Brain microvascular endothelial cell (primary cell): ENCODE data around the gene ATP2B3.

Experiments
- DNase-seq: peaks from one replicate; pipeline ENCODE4 v3.0.0-alpha.2; 2020
- H3K27ac ChIP-seq: fragments of 250-450 bp; sonication (Bioruptor Pico); 2 replicates; pipeline ENCODE4 v1.5.1; 2020; ENCODE audit warnings: mild to moderate bottlenecking, moderate library complexity
- H3K27me3 ChIP-seq: fragments of 250-450 bp; sonication (Bioruptor Pico); replicated peaks from 2 replicates; pipeline ENCODE4 v1.5.1; 2020; ENCODE audit warnings: mild to moderate bottlenecking
- H3K36me3 ChIP-seq: fragments of 250-450 bp; sonication (Bioruptor Pico); replicated peaks from 2 replicates; pipeline ENCODE4 v1.5.1; 2020; ENCODE audit warnings: mild to moderate bottlenecking
- H3K4me3 ChIP-seq: 2 replicates; pipeline ENCODE4 v1.5.1; 2011; ENCODE audit warnings: low read depth, mild to moderate bottlenecking, control low read depth, low read length, moderate library complexity
- in situ Hi-C: cut with HindIII; loops from 2 replicates; pipeline ENCODE4 v1.10.0; 2017; ENCODE audit warnings: low sequenced_read_pairs, low pct_ligation_motif_present
- TF ChIP-seq, protein P1 (sequence below): IDR thresholded peaks from 2 replicates; pipeline ENCODE4 v1.5.1; 2011; ENCODE audit warnings: low read depth, mild to moderate bottlenecking, moderate library complexity, low read length, control low read depth, inconsistent platforms; ENCODE audit errors: missing control alignments

Gene ATP2B3

DNA sequence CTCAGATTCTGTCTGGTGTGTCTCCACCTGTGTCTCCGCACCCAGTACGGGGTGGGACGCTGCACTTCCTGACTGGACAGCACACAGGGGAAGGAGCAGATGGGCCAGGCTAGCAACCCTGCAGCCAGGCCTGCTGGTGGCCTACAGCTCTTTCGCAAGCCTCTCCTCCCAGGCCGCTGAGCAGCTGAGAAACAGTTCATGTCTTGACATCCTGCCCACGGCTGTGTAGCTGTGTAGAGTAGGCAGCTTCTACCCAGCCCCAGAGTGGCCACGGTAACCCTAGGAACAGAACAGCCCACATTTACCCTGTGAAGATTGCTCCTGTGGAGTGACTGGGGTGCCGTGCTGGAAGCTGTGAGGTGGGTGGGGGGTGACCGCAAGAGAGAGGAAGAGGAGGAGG is 42.6 kb downstream of the ATP2B3 start:
- no peak for DNase-seq
- in situ Hi-C loops = no loop called here
- Histone ChIP-seq H3K36me3 (no peaks in the 10 kb centered on the region), H3K4me3 (no peak overlapping the region), H3K27ac (no peak overlapping the region), H3K27me3 (no peaks in the 10 kb centered on the region)
- TF ChIP-seq, protein P1, sequence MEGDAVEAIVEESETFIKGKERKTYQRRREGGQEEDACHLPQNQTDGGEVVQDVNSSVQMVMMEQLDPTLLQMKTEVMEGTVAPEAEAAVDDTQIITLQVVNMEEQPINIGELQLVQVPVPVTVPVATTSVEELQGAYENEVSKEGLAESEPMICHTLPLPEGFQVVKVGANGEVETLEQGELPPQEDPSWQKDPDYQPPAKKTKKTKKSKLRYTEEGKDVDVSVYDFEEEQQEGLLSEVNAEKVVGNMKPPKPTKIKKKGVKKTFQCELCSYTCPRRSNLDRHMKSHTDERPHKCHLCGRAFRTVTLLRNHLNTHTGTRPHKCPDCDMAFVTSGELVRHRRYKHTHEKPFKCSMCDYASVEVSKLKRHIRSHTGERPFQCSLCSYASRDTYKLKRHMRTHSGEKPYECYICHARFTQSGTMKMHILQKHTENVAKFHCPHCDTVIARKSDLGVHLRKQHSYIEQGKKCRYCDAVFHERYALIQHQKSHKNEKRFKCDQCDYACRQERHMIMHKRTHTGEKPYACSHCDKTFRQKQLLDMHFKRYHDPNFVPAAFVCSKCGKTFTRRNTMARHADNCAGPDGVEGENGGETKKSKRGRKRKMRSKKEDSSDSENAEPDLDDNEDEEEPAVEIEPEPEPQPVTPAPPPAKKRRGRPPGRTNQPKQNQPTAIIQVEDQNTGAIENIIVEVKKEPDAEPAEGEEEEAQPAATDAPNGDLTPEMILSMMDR = no peak

DNA sequence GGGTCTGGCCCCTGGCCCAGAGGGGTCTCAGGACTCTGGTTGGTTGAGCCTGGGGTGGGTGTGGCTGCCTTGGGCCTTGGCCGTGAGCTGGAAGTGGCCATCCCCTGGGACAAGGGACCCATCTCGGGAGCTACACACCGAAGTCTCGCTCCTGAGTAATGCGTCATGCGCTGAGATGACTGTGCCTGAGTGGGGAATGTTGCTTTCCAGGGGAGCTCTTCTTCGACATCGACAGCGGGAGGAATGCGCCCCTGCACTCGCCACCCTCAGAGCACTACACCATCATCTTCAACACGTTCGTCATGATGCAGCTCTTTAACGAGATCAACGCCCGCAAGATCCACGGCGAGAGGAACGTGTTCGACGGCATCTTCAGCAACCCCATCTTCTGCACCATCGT is 43.0 kb downstream of the ATP2B3 start:
- H3K27ac ChIP-seq = no peak overlapping the region
- no peaks in the 10 kb centered on the region for H3K27me3 ChIP-seq
- in situ Hi-C loops = no loop called here
- no peak overlapping the region for H3K4me3 ChIP-seq
- DNase-seq = no peak
- no peaks in the 10 kb centered on the region for H3K36me3 ChIP-seq
- TF ChIP-seq, protein P1 = no peak

DNA sequence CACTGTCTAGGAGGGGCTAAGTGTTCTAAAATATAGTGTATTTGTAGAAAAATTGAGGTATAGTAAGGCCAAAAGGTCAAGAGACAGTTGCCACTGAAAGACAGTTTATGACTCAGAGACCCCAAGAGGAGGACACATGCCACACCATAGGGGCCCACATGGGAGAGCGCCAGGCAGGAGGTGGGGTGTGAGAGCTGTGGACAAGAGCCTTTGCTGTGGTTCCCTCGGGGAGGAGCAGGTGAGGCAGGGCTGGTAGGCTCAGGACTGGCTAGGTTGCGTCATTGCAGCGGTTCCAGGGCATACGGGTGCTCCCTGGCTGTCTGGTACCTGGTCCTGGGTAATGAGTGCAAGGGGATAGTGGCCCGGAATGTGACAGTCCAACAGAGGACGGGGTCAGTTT is 43.9 kb downstream of the ATP2B3 start:
- in situ Hi-C loops = no loop called here
- TF ChIP-seq, protein P1 = no peak
- DNase-seq = no peak
- Histone ChIP-seq H3K36me3 (no peaks in the 10 kb centered on the region), H3K27me3 (no peaks in the 10 kb centered on the region), H3K4me3 (no peak overlapping the region), H3K27ac (no peak overlapping the region)

DNA sequence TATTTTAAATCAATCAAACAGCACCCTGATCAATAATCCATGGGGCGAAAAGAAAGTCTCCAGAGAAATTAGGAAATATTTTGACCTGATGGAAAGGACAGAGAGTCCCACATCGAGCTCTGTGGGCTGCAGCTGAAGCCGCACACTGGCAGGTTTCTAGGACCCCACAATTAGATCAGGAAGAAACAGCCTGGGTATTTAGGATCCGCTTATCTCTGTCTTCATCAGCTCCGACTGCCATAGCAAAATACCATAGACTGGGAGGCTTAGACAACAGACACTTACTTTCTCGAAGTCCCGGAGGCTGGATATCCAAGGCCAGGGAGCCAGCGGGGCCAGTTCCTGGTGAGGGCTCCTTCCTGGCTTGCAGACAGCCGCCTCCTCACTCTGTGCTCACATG is 45.1 kb downstream of the ATP2B3 start:
- TF ChIP-seq, protein P1 = no peak
- Histone ChIP-seq H3K27ac (no peak overlapping the region), H3K27me3 (no peaks in the 10 kb centered on the region), H3K4me3 (no peak overlapping the region), H3K36me3 (no peaks in the 10 kb centered on the region)
- no peak for DNase-seq
- in situ Hi-C loops = no loop called here

DNA sequence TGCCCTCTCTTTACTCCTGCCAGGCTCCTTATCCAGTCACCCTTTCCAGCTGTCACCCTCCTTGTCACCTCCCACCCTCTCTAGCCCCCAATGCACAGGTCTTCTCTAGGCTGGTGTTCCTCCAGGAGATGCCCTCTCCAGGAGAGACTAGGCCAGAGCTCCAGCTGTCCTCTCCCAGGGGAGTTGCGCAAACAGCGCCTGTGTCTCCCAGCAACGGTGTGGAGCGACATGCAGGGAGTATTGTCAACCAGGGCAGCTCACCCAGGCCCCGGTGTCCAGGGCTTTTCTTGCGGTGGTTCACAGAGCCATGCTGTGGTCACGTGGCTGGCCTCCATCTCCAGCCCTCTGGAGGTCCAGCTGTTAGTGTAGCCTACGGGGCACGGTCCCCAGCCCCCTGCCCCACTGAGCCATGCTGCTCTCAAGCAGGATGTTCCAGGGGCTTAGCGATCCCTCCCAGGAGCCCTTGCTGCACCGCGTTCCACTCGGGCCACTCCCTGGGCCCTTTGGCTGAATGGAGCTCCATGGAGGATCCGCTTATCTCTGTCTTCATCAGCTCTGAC is 46.7 kb downstream of the ATP2B3 start:
- DNase-seq = no peak
- TF ChIP-seq, protein P1 = no peak
- in situ Hi-C loops = no loop called here
- Histone ChIP-seq H3K27me3 (no peaks in the 10 kb centered on the region), H3K36me3 (no peaks in the 10 kb centered on the region), H3K4me3 (no peak overlapping the region), H3K27ac (no peak overlapping the region)

DNA sequence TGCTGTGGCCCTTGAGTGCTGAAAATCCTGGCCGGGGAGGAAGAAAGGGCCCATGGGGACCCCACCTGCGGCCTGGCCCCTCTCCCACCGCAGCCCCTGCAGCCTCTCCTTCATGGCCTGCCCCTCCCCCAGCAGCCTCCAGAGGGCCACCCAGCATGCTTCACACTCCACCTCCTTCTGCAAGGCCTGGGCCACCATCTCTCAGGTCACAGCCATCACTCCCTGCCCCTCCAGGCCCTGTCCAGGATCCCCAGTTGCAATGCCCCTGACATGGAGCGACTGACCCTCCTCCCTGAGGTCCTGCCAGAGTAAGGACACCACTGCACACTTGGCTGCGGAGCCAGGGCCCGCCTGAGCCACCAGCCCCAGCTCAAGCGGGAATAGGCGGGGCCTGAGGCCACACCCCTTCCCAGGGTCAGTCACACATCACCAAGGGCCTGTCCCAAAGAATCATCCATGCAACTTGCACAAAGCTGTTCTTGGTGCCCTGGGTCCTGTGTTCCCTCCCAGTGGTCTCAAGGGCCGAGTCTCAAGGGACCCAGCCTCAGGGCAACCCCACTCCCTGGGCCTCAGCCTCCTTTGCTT is 48.6 kb downstream of the ATP2B3 start:
- DNase-seq = no peak
- no peaks in the 10 kb centered on the region for H3K27me3 ChIP-seq
- in situ Hi-C loops = no loop called here

More for the DNA sequence above, 48.6 kb downstream of the ATP2B3 start:
- TF ChIP-seq, protein P1 = no peak
- Histone ChIP-seq H3K36me3 (no peaks in the 10 kb centered on the region), H3K27ac (no peak overlapping the region), H3K4me3 (no peak overlapping the region)
